Measurements from ENCODE around the gene MKRN2. TPM values are rescaled to one million over a fixed set of nuclear protein-coding genes. Genes with fewer than 3 reads are reported as not detected.

The MKRN2 gene
- total and polyA plus RNA-seq, 2 of the 8 experiments (the other 6 are each of a cell fraction or from before 2014, with no cell fraction given): 15.3 to 17.6 TPM

DNA sequence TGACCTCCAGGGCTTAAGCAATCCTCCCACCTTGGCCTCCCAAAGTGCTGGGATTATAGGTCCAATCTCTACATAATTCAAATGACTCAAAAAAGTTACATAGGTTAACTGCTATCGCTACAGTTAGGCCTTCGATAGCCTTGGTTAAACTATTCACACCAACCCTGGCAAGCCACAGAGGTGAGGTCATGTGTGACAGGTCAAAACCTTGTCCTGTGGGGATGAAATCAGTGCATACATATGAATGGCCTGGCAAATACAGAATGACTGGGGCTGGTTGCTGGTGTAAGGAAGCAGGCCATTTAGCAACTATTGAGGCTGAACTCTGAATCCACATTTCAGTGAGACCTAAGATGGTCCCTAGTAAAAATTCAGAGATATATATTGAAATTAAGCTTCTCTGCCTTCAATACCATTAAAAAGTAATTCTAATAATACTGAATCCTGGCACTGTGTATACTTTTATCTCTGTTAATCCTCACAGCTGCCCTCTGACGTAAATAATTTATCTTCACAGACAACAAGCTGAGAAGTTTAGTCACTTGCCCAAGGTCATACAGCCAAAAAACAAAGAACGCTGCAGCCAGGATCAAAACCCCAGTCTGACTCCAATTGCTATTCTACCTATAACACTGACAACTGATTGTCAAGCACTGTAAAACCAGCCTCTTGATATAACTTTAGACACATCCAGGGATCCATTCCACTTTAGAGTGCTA is 35.3 kb downstream of the MKRN2 start:
- H3K9me3 ChIP-seq (ENCODE audit: insufficient read depth in 2 of 2, low read depth in 1 of 2, low read length in 1 of 2): no peaks in the 10 kb centered on the region
- DNase-seq (ENCODE audit: low read depth in 1 of 2, low spot score in 2 of 2): no peak
- H3K79me2 ChIP-seq (ENCODE audit: control insufficient read depth in 1 of 2, insufficient read depth in 2 of 2, low read length in 2 of 2): no peaks in the 10 kb centered on the region
- H2BK15ac ChIP-seq (ENCODE audit: low read length): no peak overlapping the region
- no peak overlapping the region for H2BK5ac ChIP-seq (ENCODE audit: low read depth, low read length)
- H4K8ac ChIP-seq (ENCODE audit: extremely low read depth, insufficient read depth, low read length): no peak overlapping the region
- H3K27me3 ChIP-seq (replicated peaks in 1 of 4; ENCODE audit: control insufficient read depth in 3 of 4, extremely low read depth in 1 of 4, insufficient read depth in 3 of 4, low read length in 3 of 4): no peaks in the 10 kb centered on the region
- FAIRE-seq: no peak
- ChIA-PET CTCF (ENCODE audit: partially characterized antibody) (interaction anchor here (1.0 kb wide), 1 partner anchor 9 kb away, joined by 4 read pairs; no protein-coding TSS in a partner anchor), POLR2A (ENCODE audit: partially characterized antibody) (no interaction called here)
- H2AK5ac ChIP-seq (ENCODE audit: low read depth, low read length): no peak overlapping the region
- 98% methylated on average over 4 of the region's 4 CpGs; no CpG with 5 or more reads in 1 of the 2 experiments for WGBS, 2 experiments (ENCODE audit: extremely low coverage in 1 of 2, insufficient coverage in 1 of 2, insufficient read length in 1 of 2, insufficient replicate concordance in 2 of 2, low coverage in 1 of 2, low lambda C conversion rate in 2 of 2, missing lambda C conversion rate in 1 of 2)
- no peak overlapping the region for H2AFZ ChIP-seq (ENCODE audit: low read length)
- H4K5ac ChIP-seq (ENCODE audit: insufficient read length, low read depth, low read length): no peak overlapping the region
- H3K18ac ChIP-seq (ENCODE audit: extremely low read depth, low read length): no peak overlapping the region
- H3K56ac ChIP-seq (replicated peaks; ENCODE audit: insufficient read length, low read depth, low read length): no peak overlapping the region
- no peak overlapping the region for H3K9ac ChIP-seq (replicated peaks in 1 of 4; ENCODE audit: extremely low read depth in 1 of 4, low read depth in 3 of 4, low read length in 3 of 4)
- no peak overlapping the region for H3K14ac ChIP-seq (ENCODE audit: insufficient read length)
- peaks cover 11 to 58% (median 43%) of the 10 kb centered on the region in 4 experiments; a peak in 7 of 8 replicates for H3K36me3 ChIP-seq (ENCODE audit: control insufficient read depth in 2 of 4, insufficient read depth in 4 of 4, low read length in 3 of 4)
- no peak overlapping the region for H2BK12ac ChIP-seq (ENCODE audit: low read depth, low read length)
- H3K4ac ChIP-seq (replicated peaks; ENCODE audit: insufficient read length, low read depth, low read length): no peak overlapping the region
- no peaks in the 10 kb centered on the region for H3K4me1 ChIP-seq (replicated peaks in 1 of 4; ENCODE audit: control insufficient read depth in 3 of 4, insufficient read depth in 4 of 4, low read length in 3 of 4)
- no peak overlapping the region for H3K27ac ChIP-seq (ENCODE audit: low read depth, low read length)
- peaks cover 0 to 5% of the 10 kb centered on the region in 2 experiments for H4K20me1 ChIP-seq (replicated peaks in 1 of 2; ENCODE audit: control insufficient read depth in 1 of 2, insufficient read depth in 2 of 2, low read length in 2 of 2)
- no peak overlapping the region for H3K4me3 ChIP-seq (ENCODE audit: extremely low read depth in 1 of 4, insufficient read depth in 2 of 4, low read depth in 3 of 4, low read length in 4 of 4)
- H3K79me1 ChIP-seq (ENCODE audit: low read depth, low read length): no peaks in the 10 kb centered on the region; the same call in 1 of the 2 replicates
- no peak overlapping the region for H3K4me2 ChIP-seq (ENCODE audit: insufficient read depth in 1 of 2, low read depth in 2 of 2, low read length in 2 of 2)
- no peak overlapping the region for H2BK20ac ChIP-seq (ENCODE audit: low read length)
- no peak overlapping the region for H3K23ac ChIP-seq (ENCODE audit: insufficient read length)
- no peaks in the 10 kb centered on the region for H3K23me2 ChIP-seq (ENCODE audit: low read depth, low read length)
- no peak overlapping the region for H4K91ac ChIP-seq (replicated peaks; ENCODE audit: insufficient read length, low read length)
- H2BK120ac ChIP-seq (replicated peaks; ENCODE audit: low read depth, low read length): no peak overlapping the region
- no peak for TF ChIP-seq SIX5 (IDR thresholded peaks at IDR 0.05; ENCODE audit: low read depth, low read length)
- no peak for TF ChIP-seq KDM5A (IDR thresholded peaks at IDR 0.05; ENCODE audit: low read length)
- no peak for TF ChIP-seq JUN (IDR thresholded peaks at IDR 0.05; ENCODE audit: low read depth, low read length)
- TF ChIP-seq HDAC6 (IDR thresholded peaks at IDR 0.05; ENCODE audit: low read depth, low read length): no peak
- TF ChIP-seq, protein P1, sequence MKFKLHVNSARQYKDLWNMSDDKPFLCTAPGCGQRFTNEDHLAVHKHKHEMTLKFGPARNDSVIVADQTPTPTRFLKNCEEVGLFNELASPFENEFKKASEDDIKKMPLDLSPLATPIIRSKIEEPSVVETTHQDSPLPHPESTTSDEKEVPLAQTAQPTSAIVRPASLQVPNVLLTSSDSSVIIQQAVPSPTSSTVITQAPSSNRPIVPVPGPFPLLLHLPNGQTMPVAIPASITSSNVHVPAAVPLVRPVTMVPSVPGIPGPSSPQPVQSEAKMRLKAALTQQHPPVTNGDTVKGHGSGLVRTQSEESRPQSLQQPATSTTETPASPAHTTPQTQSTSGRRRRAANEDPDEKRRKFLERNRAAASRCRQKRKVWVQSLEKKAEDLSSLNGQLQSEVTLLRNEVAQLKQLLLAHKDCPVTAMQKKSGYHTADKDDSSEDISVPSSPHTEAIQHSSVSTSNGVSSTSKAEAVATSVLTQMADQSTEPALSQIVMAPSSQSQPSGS (IDR thresholded peaks at IDR 0.05; ENCODE audit: low read length): no peak
- TF ChIP-seq, protein P2, sequence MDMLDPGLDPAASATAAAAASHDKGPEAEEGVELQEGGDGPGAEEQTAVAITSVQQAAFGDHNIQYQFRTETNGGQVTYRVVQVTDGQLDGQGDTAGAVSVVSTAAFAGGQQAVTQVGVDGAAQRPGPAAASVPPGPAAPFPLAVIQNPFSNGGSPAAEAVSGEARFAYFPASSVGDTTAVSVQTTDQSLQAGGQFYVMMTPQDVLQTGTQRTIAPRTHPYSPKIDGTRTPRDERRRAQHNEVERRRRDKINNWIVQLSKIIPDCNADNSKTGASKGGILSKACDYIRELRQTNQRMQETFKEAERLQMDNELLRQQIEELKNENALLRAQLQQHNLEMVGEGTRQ (IDR thresholded peaks at IDR 0.05; ENCODE audit: low read length): no peak
